Measurements from ENCODE around the gene ESM1.
"Not testable (repeated sequence)": the region's sequence is repeated elsewhere in the genome, so short reads cannot be mapped to it uniquely, and the experiment has no call there.

ESM1 gene

DNA sequence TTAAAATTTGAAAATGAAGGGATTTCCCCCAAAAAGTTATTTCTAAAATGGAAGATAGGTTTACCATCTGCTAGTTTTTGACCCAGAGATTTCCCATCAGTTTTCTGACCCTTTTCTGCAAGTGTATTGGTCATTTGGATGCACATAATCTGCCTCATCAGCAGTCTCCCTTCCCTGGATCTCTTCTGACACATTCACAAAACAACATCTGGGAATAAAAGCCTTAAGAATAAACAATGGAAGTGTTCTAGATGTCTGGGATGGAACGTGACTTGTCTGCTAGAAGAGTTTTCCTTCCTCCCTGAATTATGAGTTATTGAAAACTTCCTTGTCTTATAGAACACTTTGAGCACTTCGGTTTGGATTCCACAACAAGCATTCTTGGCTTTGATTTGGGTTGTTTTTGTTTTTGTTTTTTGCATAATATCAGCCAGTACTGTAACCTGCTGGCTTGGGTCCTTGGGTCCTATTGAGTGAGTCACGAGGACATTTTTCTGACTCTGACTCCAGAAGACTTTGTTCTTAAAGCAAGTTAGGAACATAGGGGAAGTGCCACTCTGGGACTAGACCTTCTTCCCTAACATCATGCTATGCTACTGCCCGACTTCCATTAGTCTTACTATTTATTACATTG is 18.2 kb upstream of the ESM1 start:
- Histone ChIP-seq H3K4me3 (ENCODE audit: low read depth, low read length) (no peak overlapping the region), H3K27me3 (ENCODE audit: insufficient read depth, low read depth, severe bottlenecking) (peaks cover 58% of the 10 kb centered on the region), H3K9me3 (ENCODE audit: severe bottlenecking) (no peaks in the 10 kb centered on the region), H3K36me3 (no peaks in the 10 kb centered on the region), H3K27ac (no peak overlapping the region)
- no peak for DNase-seq
- TF ChIP-seq, protein P1, sequence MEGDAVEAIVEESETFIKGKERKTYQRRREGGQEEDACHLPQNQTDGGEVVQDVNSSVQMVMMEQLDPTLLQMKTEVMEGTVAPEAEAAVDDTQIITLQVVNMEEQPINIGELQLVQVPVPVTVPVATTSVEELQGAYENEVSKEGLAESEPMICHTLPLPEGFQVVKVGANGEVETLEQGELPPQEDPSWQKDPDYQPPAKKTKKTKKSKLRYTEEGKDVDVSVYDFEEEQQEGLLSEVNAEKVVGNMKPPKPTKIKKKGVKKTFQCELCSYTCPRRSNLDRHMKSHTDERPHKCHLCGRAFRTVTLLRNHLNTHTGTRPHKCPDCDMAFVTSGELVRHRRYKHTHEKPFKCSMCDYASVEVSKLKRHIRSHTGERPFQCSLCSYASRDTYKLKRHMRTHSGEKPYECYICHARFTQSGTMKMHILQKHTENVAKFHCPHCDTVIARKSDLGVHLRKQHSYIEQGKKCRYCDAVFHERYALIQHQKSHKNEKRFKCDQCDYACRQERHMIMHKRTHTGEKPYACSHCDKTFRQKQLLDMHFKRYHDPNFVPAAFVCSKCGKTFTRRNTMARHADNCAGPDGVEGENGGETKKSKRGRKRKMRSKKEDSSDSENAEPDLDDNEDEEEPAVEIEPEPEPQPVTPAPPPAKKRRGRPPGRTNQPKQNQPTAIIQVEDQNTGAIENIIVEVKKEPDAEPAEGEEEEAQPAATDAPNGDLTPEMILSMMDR (IDR thresholded peaks at IDR 0.05; ENCODE audit: low read depth, low read length): no peak

DNA sequence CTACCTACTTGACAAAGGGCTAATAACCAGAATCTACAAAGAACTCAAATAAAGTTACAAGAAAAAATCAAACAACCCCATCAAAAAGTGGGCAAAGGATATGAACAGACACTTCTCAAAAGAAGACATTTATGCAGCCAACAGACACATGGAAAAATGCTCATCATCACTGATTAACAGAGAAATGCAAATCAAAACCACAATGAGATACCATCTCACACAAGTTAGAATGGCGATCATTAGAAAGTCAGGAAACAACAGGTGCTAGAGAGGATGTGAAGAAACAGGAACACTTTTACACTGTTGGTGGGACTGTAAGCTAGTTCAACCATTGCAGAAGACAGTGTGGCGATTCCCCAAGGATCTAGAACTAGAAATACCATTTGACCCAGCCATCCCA is 16.8 kb upstream of the ESM1 start:
- peaks cover 59% of the 10 kb centered on the region for H3K27me3 ChIP-seq (ENCODE audit: insufficient read depth, low read depth, severe bottlenecking)
- not testable (repeated sequence) for H3K9me3 ChIP-seq (ENCODE audit: severe bottlenecking); H3K36me3 ChIP-seq; DNase-seq; H3K4me3 ChIP-seq (ENCODE audit: low read depth, low read length); H3K27ac ChIP-seq

DNA sequence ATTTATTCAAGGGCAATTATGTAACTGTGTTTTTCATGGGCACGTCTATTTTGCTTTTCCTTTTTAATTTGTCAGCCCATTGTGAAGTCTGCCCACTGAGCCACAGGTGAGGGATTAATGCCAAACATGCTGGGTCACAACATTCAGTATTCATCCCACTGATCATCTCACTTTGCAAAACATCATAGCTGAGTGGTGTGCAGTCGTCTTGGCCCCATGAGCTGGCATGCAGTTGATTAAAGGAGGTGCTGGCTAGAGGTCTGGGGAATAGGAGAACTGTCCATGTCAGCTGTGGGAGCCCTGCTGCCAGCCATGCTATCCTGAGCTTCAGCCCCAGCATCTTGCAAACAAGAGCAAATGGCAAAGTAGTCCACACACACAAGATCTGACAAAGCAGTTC is 11.7 kb upstream of the ESM1 start:
- TF ChIP-seq, protein P1 (IDR thresholded peaks at IDR 0.05; ENCODE audit: low read depth, low read length): no peak

DNA sequence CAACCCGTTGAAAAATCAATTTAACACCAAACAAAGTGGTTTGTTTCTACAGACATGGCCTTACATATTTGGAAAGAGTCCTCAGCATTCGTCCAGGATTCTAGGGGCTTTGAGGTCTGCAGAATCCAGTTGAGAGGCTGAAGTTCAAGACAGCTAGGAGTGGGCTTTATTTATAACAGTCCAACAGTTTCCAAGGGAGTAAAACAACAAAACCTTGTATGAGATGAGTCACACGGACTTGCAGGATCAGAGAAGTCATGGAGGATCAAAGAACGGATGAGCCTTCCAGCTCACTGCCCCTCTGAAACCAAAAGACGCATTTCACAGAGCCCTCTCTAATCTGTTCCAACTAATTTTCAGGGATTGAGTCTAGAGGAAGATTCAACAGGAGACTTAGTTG is 11.1 kb upstream of the ESM1 start:
- no peaks in the 10 kb centered on the region for H3K36me3 ChIP-seq
- H3K4me3 ChIP-seq (ENCODE audit: low read depth, low read length): no peak overlapping the region
- H3K9me3 ChIP-seq (ENCODE audit: severe bottlenecking): no peaks in the 10 kb centered on the region
- no peak for DNase-seq
- H3K27ac ChIP-seq: no peak overlapping the region
- TF ChIP-seq, protein P1 (IDR thresholded peaks at IDR 0.05; ENCODE audit: low read depth, low read length): no peak
- H3K27me3 ChIP-seq (ENCODE audit: insufficient read depth, low read depth, severe bottlenecking): peaks cover 63% of the 10 kb centered on the region

More for the DNA sequence above, 11.7 kb upstream of the ESM1 start:
- Histone ChIP-seq H3K36me3 (no peaks in the 10 kb centered on the region), H3K4me3 (ENCODE audit: low read depth, low read length) (no peak overlapping the region), H3K27ac (no peak overlapping the region), H3K27me3 (ENCODE audit: insufficient read depth, low read depth, severe bottlenecking) (peaks cover 60% of the 10 kb centered on the region), H3K9me3 (ENCODE audit: severe bottlenecking) (no peaks in the 10 kb centered on the region)
- no peak for DNase-seq

DNA sequence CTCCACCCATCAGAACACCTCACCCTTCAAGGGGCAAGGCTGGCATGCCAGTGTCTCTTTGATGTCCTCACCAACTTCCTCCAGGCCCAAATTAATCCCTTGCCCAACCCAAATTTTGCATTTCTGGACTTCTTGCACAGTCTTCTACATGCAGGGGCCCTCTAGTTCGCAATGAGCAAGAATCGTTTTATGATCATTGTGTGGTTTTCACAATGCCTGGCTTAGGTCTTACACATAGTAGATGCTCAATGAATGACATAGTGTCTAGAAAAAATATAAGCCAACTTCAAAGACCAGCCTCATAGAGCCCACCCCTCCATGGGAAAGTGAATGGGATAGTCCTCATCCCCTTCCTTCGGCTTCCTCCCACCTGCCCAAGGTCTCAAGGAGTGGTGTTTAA is 9.8 kb upstream of the ESM1 start:
- H3K9me3 ChIP-seq (ENCODE audit: severe bottlenecking): no peaks in the 10 kb centered on the region
- TF ChIP-seq, protein P1 (IDR thresholded peaks at IDR 0.05; ENCODE audit: low read depth, low read length): no peak
- H3K4me3 ChIP-seq (ENCODE audit: low read depth, low read length): no peak overlapping the region
- DNase-seq: no peak
- H3K36me3 ChIP-seq: no peaks in the 10 kb centered on the region
- H3K27me3 ChIP-seq (ENCODE audit: insufficient read depth, low read depth, severe bottlenecking): peaks cover 66% of the 10 kb centered on the region
- H3K27ac ChIP-seq: no peak overlapping the region

DNA sequence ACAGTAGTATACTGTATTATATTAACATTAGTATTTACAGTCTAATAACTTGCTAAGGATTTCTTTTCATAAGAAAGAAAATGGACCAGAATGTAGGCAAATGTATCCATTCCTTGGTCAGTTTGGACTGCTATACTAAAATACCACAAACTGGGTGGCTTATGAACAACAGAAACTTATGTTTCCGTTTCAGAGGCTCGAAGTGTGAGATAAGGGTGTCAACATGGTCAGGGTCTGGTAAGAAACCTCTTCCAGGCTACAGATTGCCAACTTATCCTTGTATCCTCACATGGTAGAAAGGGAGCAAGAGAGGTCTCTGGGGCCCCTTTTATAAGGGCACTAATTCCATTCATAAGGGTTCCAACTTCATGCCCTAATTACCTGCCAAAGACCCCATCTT is 9.2 kb upstream of the ESM1 start:
- Histone ChIP-seq H3K4me3 (ENCODE audit: low read depth, low read length) (no peak overlapping the region), H3K27me3 (ENCODE audit: insufficient read depth, low read depth, severe bottlenecking) (peaks cover 67% of the 10 kb centered on the region), H3K9me3 (ENCODE audit: severe bottlenecking) (no peaks in the 10 kb centered on the region), H3K27ac (no peak overlapping the region), H3K36me3 (no peaks in the 10 kb centered on the region)
- TF ChIP-seq, protein P1 (IDR thresholded peaks at IDR 0.05; ENCODE audit: low read depth, low read length): no peak
- DNase-seq: no peak

All from WERI-Rb-1 (cell line).